Measurements from ENCODE around the gene SLC12A7. TPM values are rescaled to one million over a fixed set of nuclear protein-coding genes. Genes with fewer than 3 reads are reported as not detected.

Gene SLC12A7
- total RNA-seq, 4 donors from 2014 or later, result 87.2 to 182 (median 116) TPM

- Histone ChIP-seq H3K27me3 (no peaks in the 10 kb centered on the region), H3K4me3 (no peak overlapping the region), H3K4me1 (no peaks in the 10 kb centered on the region), H3K36me3 (peaks cover 0 to 94% (median 0%) of the 10 kb centered on the region in 3 donors), H3K27ac (no peak overlapping the region), H3K9me3 (no peaks in the 10 kb centered on the region)
- DNase-seq, result no peak
- TF ChIP-seq POLR2A (IDR thresholded peaks at IDR 0.05) (no peak), CTCF (IDR thresholded peaks at IDR 0.05) (no peak)
Observed at GRCh38 chr5:1058083-1058945, 53.5 kb downstream of the SLC12A7 start.

GRCh38 chr5:1057485-1058082 is 54.3 kb downstream of the SLC12A7 start:
- Histone ChIP-seq H3K27me3 (no peaks in the 10 kb centered on the region), H3K4me3 (no peak overlapping the region), H3K4me1 (no peaks in the 10 kb centered on the region), H3K27ac (no peak overlapping the region), H3K36me3 (peaks cover 0 to 94% (median 0%) of the 10 kb centered on the region in 3 donors), H3K9me3 (no peaks in the 10 kb centered on the region)
- no peak for DNase-seq
- no peak for TF ChIP-seq POLR2A (IDR thresholded peaks at IDR 0.05)
- no peak for TF ChIP-seq CTCF (IDR thresholded peaks at IDR 0.05)

- no peak for DNase-seq
- no peaks in the 10 kb centered on the region for H3K9me3 ChIP-seq
- H3K36me3 ChIP-seq, result peaks cover 0 to 94% (median 0%) of the 10 kb centered on the region in 3 donors
Observed at GRCh38 chr5:1056611-1057484, 55.0 kb downstream of the SLC12A7 start.

GRCh38 chr5:1055896-1056610 is 55.8 kb downstream of the SLC12A7 start:
- H3K4me1 ChIP-seq, result no peaks in the 10 kb centered on the region
- H3K27me3 ChIP-seq, result no peaks in the 10 kb centered on the region
- H3K4me3 ChIP-seq, result no peak overlapping the region
- no peak for DNase-seq
- H3K36me3 ChIP-seq, result peaks cover 0 to 97% (median 0%) of the 10 kb centered on the region in 3 donors
- TF ChIP-seq CTCF (IDR thresholded peaks at IDR 0.05) (no peak), POLR2A (IDR thresholded peaks at IDR 0.05) (no peak)
- H3K27ac ChIP-seq, result no peak overlapping the region
- H3K9me3 ChIP-seq, result no peaks in the 10 kb centered on the region

More at GRCh38 chr5:1056611-1057484, 55.0 kb downstream of the SLC12A7 start:
- Histone ChIP-seq H3K4me1 (no peaks in the 10 kb centered on the region), H3K4me3 (no peak overlapping the region), H3K27ac (no peak overlapping the region), H3K27me3 (no peaks in the 10 kb centered on the region)
- TF ChIP-seq CTCF (IDR thresholded peaks at IDR 0.05) (no peak), POLR2A (IDR thresholded peaks at IDR 0.05) (no peak)
